ENCODE measurements around the gene DNAJA3.

Gene DNAJA3
- total RNA-seq, result 29.2 to 37.6 (median 29.7) reads per million in 3 donors

GRCh38 chr16:4425378-4426020 lies at the start of gene DNAJA3:
Gene DNAJA3 (plus strand): TSS chr16:4425868. CDS start chr16:4425882, 14 bp downstream.
- peak within 1 kb of the TSS; percentile 99 for H3K27ac ChIP-seq (ENCODE audit: insufficient read depth, low read length, poor library complexity, severe bottlenecking)
- H3K36me3 ChIP-seq (ENCODE audit: control insufficient read depth, insufficient read depth, low read length), result no peaks in the 10 kb centered on the region
- peak; percentile 84 to 88 (median 84) for DNase-seq
- no peaks in the 10 kb centered on the region for H3K9me3 ChIP-seq (ENCODE audit: control insufficient read depth, low read length)
- H3K27me3 ChIP-seq (replicated peaks; ENCODE audit: control insufficient read depth, insufficient read depth, low read length, poor library complexity, severe bottlenecking), result no peaks in the 10 kb centered on the region
- H3K4me1 ChIP-seq (ENCODE audit: control insufficient read depth, insufficient read depth, low read length, poor library complexity, severe bottlenecking), result peaks cover 16% of the 10 kb centered on the region
- peak within 1 kb of the TSS; percentile 94 for H3K4me3 ChIP-seq (ENCODE audit: insufficient read depth, low read depth, low read length, poor library complexity, severe bottlenecking)

DNA sequence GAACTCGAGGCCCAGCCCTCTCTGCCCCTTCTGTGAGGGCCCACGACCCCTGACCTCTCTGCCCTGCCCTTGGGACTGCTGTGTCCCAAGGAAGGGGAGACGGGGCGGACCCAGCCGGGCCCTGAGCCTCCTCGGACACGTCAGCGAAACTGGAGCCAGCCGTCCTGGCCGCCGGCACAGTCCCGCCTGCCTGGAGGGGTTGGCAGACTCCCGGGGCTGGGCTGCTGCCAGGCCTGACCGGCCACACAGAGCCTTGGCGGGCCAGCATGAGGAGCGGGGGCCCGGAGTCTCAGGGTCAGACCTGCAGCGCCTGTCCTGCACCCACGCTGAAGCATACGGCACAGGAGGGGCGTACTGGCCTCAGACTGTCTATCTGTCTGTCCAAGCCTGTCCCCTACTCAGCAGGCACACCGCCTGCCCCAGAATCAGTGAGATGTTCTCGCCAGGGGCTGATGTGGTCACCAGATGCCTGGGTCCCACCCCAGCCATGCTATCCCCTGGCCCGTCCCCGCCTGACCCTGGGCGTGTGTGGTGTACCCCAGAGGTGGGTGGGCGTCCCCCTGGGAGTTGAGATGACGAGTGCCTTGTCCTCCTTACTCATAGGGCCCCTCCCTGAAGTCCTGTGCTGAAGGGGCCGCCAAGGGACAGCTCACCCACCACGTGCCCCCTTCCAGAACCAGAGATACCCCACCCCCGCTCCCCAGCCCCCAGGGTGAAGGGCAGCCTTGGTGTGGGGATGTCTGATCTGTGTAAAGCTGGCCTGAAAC lies 49.4 kb upstream of the DNAJA3 start:
- H3K4me3 ChIP-seq (ENCODE audit: insufficient read depth, low read depth, low read length, poor library complexity, severe bottlenecking), result no peak overlapping the region
- H3K4me1 ChIP-seq (ENCODE audit: control insufficient read depth, insufficient read depth, low read length, poor library complexity, severe bottlenecking), result peaks cover 34% of the 10 kb centered on the region
- no peak overlapping the region for H3K27ac ChIP-seq (ENCODE audit: insufficient read depth, low read length, poor library complexity, severe bottlenecking)
- no peak for DNase-seq
- H3K9me3 ChIP-seq (ENCODE audit: control insufficient read depth, low read length), result no peaks in the 10 kb centered on the region
- H3K36me3 ChIP-seq (ENCODE audit: control insufficient read depth, insufficient read depth, low read length), result peaks cover 37% of the 10 kb centered on the region
- H3K27me3 ChIP-seq (replicated peaks; ENCODE audit: control insufficient read depth, insufficient read depth, low read length, poor library complexity, severe bottlenecking), result no peaks in the 10 kb centered on the region

- Histone ChIP-seq H3K9me3 (ENCODE audit: control insufficient read depth, low read length) (no peaks in the 10 kb centered on the region), H3K36me3 (ENCODE audit: control insufficient read depth, insufficient read depth, low read length) (peaks cover 44% of the 10 kb centered on the region), H3K4me3 (ENCODE audit: insufficient read depth, low read depth, low read length, poor library complexity, severe bottlenecking) (no peak overlapping the region), H3K27me3 (replicated peaks; ENCODE audit: control insufficient read depth, insufficient read depth, low read length, poor library complexity, severe bottlenecking) (no peaks in the 10 kb centered on the region), H3K27ac (ENCODE audit: insufficient read depth, low read length, poor library complexity, severe bottlenecking) (no peak overlapping the region), H3K4me1 (ENCODE audit: control insufficient read depth, insufficient read depth, low read length, poor library complexity, severe bottlenecking) (peaks cover 34% of the 10 kb centered on the region)
- no peak for DNase-seq
Observed at GRCh38 chr16:4376893-4377572, 48.6 kb upstream of the DNAJA3 start.

- no peak for DNase-seq
- no peaks in the 10 kb centered on the region for H3K27me3 ChIP-seq (replicated peaks; ENCODE audit: control insufficient read depth, insufficient read depth, low read length, poor library complexity, severe bottlenecking)
- H3K36me3 ChIP-seq (ENCODE audit: control insufficient read depth, insufficient read depth, low read length), result peaks cover 50% of the 10 kb centered on the region
- no peak overlapping the region for H3K27ac ChIP-seq (ENCODE audit: insufficient read depth, low read length, poor library complexity, severe bottlenecking)
- peaks cover 27% of the 10 kb centered on the region for H3K4me1 ChIP-seq (ENCODE audit: control insufficient read depth, insufficient read depth, low read length, poor library complexity, severe bottlenecking)
- H3K4me3 ChIP-seq (ENCODE audit: insufficient read depth, low read depth, low read length, poor library complexity, severe bottlenecking), result no peak overlapping the region
- no peaks in the 10 kb centered on the region for H3K9me3 ChIP-seq (ENCODE audit: control insufficient read depth, low read length)
Observed at GRCh38 chr16:4377573-4378154, 48.0 kb upstream of the DNAJA3 start.

DNA sequence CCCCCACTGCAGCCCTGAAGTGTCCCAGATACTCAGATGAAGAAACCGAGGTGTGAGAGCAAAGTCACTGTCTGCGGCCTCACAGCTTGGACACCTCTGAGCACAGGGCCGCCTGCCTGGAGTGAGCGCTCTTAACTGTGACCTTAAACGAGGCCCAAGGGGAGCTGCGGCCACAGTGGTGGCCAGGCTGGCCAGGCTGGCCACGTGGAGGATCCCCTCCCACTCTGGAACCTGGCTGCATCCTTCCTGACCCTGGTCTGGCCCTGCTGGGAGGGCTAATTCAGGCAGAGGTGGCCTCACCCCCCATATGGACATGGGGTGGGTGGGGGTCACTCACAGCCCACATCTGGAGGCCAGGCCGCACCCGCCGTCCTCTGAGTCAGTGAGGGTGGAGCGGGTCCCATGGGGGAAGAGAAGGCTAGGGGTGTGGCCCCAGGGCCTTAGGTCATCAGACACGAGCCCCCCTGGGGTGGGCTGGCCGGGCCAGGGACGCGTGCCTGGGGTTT lies 47.5 kb upstream of the DNAJA3 start:
- Histone ChIP-seq H3K9me3 (ENCODE audit: control insufficient read depth, low read length) (no peaks in the 10 kb centered on the region), H3K27ac (ENCODE audit: insufficient read depth, low read length, poor library complexity, severe bottlenecking) (no peak overlapping the region), H3K27me3 (replicated peaks; ENCODE audit: control insufficient read depth, insufficient read depth, low read length, poor library complexity, severe bottlenecking) (no peaks in the 10 kb centered on the region), H3K36me3 (ENCODE audit: control insufficient read depth, insufficient read depth, low read length) (peaks cover 55% of the 10 kb centered on the region), H3K4me1 (ENCODE audit: control insufficient read depth, insufficient read depth, low read length, poor library complexity, severe bottlenecking) (peaks cover 22% of the 10 kb centered on the region), H3K4me3 (ENCODE audit: insufficient read depth, low read depth, low read length, poor library complexity, severe bottlenecking) (no peak overlapping the region)
- DNase-seq, result no peak

DNA sequence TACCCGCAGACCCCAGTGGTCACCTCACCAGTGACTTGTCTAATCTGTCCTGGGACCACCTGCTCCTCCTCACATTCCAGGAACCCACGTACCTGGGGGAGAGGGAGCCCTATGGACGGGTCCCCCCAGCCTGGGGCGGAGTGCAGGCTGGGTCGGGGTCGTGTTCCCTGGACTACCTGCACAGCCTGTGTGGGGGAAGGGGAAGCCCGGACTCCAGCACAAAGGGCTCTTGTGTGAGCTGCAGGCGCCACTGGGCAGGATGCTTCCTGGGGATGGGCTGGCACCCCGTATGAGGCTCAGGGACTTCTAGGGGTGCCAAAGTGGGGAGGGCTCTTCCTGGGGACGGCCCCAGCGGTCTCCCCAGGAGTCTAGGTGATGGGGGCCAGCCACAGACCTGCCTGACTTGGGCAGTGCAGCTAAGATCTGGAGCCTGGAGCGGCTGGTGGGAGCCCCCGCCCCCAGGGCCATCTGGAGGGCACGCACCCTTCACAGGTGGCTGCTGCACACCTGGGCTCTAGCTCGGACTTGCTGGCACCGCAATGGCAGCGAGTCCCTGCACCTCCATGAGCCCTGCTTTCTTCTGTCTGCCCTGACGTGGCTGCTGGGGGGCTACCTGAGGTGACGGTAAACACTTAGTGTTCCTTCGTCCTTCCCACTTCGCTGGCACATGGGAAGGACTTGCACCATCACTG lies 46.5 kb upstream of the DNAJA3 start:
- Histone ChIP-seq H3K27ac (ENCODE audit: insufficient read depth, low read length, poor library complexity, severe bottlenecking) (no peak overlapping the region), H3K27me3 (replicated peaks; ENCODE audit: control insufficient read depth, insufficient read depth, low read length, poor library complexity, severe bottlenecking) (no peaks in the 10 kb centered on the region), H3K36me3 (ENCODE audit: control insufficient read depth, insufficient read depth, low read length) (peaks cover 64% of the 10 kb centered on the region), H3K4me1 (ENCODE audit: control insufficient read depth, insufficient read depth, low read length, poor library complexity, severe bottlenecking) (peaks cover 14% of the 10 kb centered on the region), H3K9me3 (ENCODE audit: control insufficient read depth, low read length) (no peaks in the 10 kb centered on the region), H3K4me3 (ENCODE audit: insufficient read depth, low read depth, low read length, poor library complexity, severe bottlenecking) (no peak overlapping the region)
- DNase-seq, result no peak

- Histone ChIP-seq H3K9me3 (ENCODE audit: control insufficient read depth, low read length) (no peaks in the 10 kb centered on the region), H3K27me3 (replicated peaks; ENCODE audit: control insufficient read depth, insufficient read depth, low read length, poor library complexity, severe bottlenecking) (no peaks in the 10 kb centered on the region), H3K27ac (ENCODE audit: insufficient read depth, low read length, poor library complexity, severe bottlenecking) (no peak overlapping the region), H3K4me3 (ENCODE audit: insufficient read depth, low read depth, low read length, poor library complexity, severe bottlenecking) (no peak overlapping the region), H3K36me3 (ENCODE audit: control insufficient read depth, insufficient read depth, low read length) (peaks cover 76% of the 10 kb centered on the region), H3K4me1 (ENCODE audit: control insufficient read depth, insufficient read depth, low read length, poor library complexity, severe bottlenecking) (peaks cover 4% of the 10 kb centered on the region)
- no peak for DNase-seq
Observed at GRCh38 chr16:4380119-4381063, 45.3 kb upstream of the DNAJA3 start.

DNA sequence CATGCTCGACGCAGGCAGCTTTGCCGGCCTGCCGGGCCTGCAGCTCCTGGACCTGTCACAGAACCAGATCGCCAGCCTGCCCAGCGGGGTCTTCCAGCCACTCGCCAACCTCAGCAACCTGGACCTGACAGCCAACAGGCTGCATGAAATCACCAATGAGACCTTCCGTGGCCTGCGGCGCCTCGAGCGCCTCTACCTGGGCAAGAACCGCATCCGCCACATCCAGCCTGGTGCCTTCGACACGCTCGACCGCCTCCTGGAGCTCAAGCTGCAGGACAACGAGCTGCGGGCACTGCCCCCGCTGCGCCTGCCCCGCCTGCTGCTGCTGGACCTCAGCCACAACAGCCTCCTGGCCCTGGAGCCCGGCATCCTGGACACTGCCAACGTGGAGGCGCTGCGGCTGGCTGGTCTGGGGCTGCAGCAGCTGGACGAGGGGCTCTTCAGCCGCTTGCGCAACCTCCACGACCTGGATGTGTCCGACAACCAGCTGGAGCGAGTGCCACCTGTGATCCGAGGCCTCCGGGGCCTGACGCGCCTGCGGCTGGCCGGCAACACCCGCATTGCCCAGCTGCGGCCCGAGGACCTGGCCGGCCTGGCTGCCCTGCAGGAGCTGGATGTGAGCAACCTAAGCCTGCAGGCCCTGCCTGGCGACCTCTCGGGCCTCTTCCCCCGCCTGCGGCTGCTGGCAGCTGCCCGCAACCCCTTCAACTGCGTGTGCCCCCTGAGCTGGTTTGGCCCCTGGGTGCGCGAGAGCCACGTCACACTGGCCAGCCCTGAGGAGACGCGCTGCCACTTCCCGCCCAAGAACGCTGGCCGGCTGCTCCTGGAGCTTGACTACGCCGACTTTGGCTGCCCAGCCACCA lies 44.4 kb upstream of the DNAJA3 start:
- H3K27ac ChIP-seq (ENCODE audit: insufficient read depth, low read length, poor library complexity, severe bottlenecking), result no peak overlapping the region
- no peaks in the 10 kb centered on the region for H3K9me3 ChIP-seq (ENCODE audit: control insufficient read depth, low read length)
- no peaks in the 10 kb centered on the region for H3K4me1 ChIP-seq (ENCODE audit: control insufficient read depth, insufficient read depth, low read length, poor library complexity, severe bottlenecking)
- DNase-seq, result no peak
- H3K4me3 ChIP-seq (ENCODE audit: insufficient read depth, low read depth, low read length, poor library complexity, severe bottlenecking), result no peak overlapping the region
- peaks cover 82% of the 10 kb centered on the region for H3K36me3 ChIP-seq (ENCODE audit: control insufficient read depth, insufficient read depth, low read length)
- no peaks in the 10 kb centered on the region for H3K27me3 ChIP-seq (replicated peaks; ENCODE audit: control insufficient read depth, insufficient read depth, low read length, poor library complexity, severe bottlenecking)

Data from effector memory CD4-positive, alpha-beta T cell (primary cell).